HG03457 (cell line): ENCODE measurements around the gene MYRF.

ENCODE experiments used
- ATAC-seq: cut with Tn5 transposase; IDR thresholded peaks from one replicate; pipeline ENCODE4 v1.9.1; 2021; ENCODE audit warnings: moderate number of reproducible peaks; ENCODE audit not compliant: unreplicated experiment

The MYRF gene

GRCh38 chr11:61792310-61793082 is 40.1 kb downstream of the MYRF start, which contains the start of the genes FEN1 and TMEM258:
TSS of gene FEN1 (plus strand) at chr11:61792911. CDS start at chr11:61795362, 2,451 bp downstream.
TSS of gene TMEM258 (minus strand) at chr11:61792599. CDS start at chr11:61792558, 41 bp downstream.
- ATAC-seq = peak; percentile 72

GRCh38 chr11:61793083-61793828 is 40.8 kb downstream of the MYRF start:
- no peak for ATAC-seq

GRCh38 chr11:61793829-61794204 is 41.4 kb downstream of the MYRF start:
- ATAC-seq = no peak

- no peak for ATAC-seq
These were observed 42.1 kb downstream of the MYRF start for GRCh38 chr11:61794579-61794978.

- no peak for ATAC-seq
These were observed 43.0 kb downstream of the MYRF start for GRCh38 chr11:61795459-61795858.

- no peak for ATAC-seq
These were observed 43.6 kb downstream of the MYRF start for GRCh38 chr11:61795876-61796526.

- no peak for ATAC-seq
These were observed 45.0 kb downstream of the MYRF start for GRCh38 chr11:61797263-61797944.

- ATAC-seq = no peak
These were observed 47.3 kb downstream of the MYRF start for GRCh38 chr11:61799665-61800284.

GRCh38 chr11:61800331-61801281 is 48.2 kb downstream of the MYRF start:
- no peak for ATAC-seq

- no peak for ATAC-seq
These were observed 50.2 kb downstream of the MYRF start for GRCh38 chr11:61802605-61803004.

- ATAC-seq = no peak
These were observed 51.6 kb downstream of the MYRF start for GRCh38 chr11:61803889-61804647.

- ATAC-seq = no peak
These were observed 52.7 kb downstream of the MYRF start for GRCh38 chr11:61805146-61805545.

- no peak for ATAC-seq
These were observed 54.3 kb downstream of the MYRF start for GRCh38 chr11:61806785-61807184.

- no peak for ATAC-seq
These were observed 58.3 kb downstream of the MYRF start for GRCh38 chr11:61810671-61811175.

- no peak for ATAC-seq
These were observed 59.4 kb downstream of the MYRF start for GRCh38 chr11:61811831-61812230.

- ATAC-seq = no peak
These were observed 60.4 kb downstream of the MYRF start for GRCh38 chr11:61812736-61813411.

- no peak for ATAC-seq
These were observed 62.0 kb downstream of the MYRF start for GRCh38 chr11:61814247-61814957.
